ENCODE data around the gene CSTF1. TPM values are rescaled to one million over a fixed set of nuclear protein-coding genes. Genes with fewer than 3 reads are reported as not detected.
A peak's percentile ranks its signal among the peaks of the same experiment; 100 is the strongest.

The CSTF1 gene
- total RNA-seq, 4 donors from 2014 or later = 5.2 to 21.8 (median 14.2) TPM

- Histone ChIP-seq H3K4me3 (peak overlapping the region in 2 of 4 donors; percentile 4 to 8), H3K27ac (peak overlapping the region; percentile 49 to 56 (median 56))
- WGBS, 2 donors (ENCODE audit: low coverage in 1 of 2) = 92 to 100% methylated on average over 3 of the region's 3 CpGs
Observed at GRCh38 chr20:56412949-56413348, 20.5 kb downstream of the CSTF1 start.

GRCh38 chr20:56414842-56415765 lies 22.7 kb downstream of the CSTF1 start:
- no peak for DNase-seq
- TF ChIP-seq POLR2A (IDR thresholded peaks at IDR 0.05) (no peak), EP300 (IDR thresholded peaks at IDR 0.05; ENCODE audit: low read depth) (no peak), POLR2AphosphoS5 (IDR thresholded peaks at IDR 0.05) (no peak), CTCF (IDR thresholded peaks at IDR 0.05) (no peak)
- H3K4me3 ChIP-seq = no peak overlapping the region
- in situ Hi-C loops (cut with MboI; ENCODE audit: low pct_ligation_motif_present in 1 of 4, low pct_unique_long_range_greater_than_20kb in 1 of 4, low sequenced_read_pairs in 3 of 4) = no loop called here
- H3K9me3 ChIP-seq = no peaks in the 10 kb centered on the region
- H3K27me3 ChIP-seq = no peaks in the 10 kb centered on the region
- no peak overlapping the region for H3K27ac ChIP-seq
- intact Hi-C loops (cut with DNase I; ENCODE audit: low total_unique reads) = no loop called here
- peaks cover 0 to 7% (median 0%) of the 10 kb centered on the region in 4 donors for H3K4me1 ChIP-seq
- 85 to 87% methylated on average over 7 to 12 of the region's 12 CpGs for WGBS, 2 donors (ENCODE audit: low coverage in 1 of 2)
- no peaks in the 10 kb centered on the region for H3K36me3 ChIP-seq

More at GRCh38 chr20:56412949-56413348, 20.5 kb downstream of the CSTF1 start:
- no peak for DNase-seq
- peaks cover 0 to 12% (median 0%) of the 10 kb centered on the region in 4 donors for H3K4me1 ChIP-seq
- H3K9me3 ChIP-seq = no peaks in the 10 kb centered on the region
- intact Hi-C loops (cut with DNase I; ENCODE audit: low total_unique reads) = no loop called here
- in situ Hi-C loops (cut with MboI; ENCODE audit: low pct_ligation_motif_present in 1 of 4, low pct_unique_long_range_greater_than_20kb in 1 of 4, low sequenced_read_pairs in 3 of 4) = no loop called here
- TF ChIP-seq EP300 (IDR thresholded peaks at IDR 0.05; ENCODE audit: low read depth) = no peak
- no peak for TF ChIP-seq POLR2AphosphoS5 (IDR thresholded peaks at IDR 0.05)
- no peak for TF ChIP-seq CTCF (IDR thresholded peaks at IDR 0.05)
- peaks cover 0 to 2% (median under 1%) of the 10 kb centered on the region in 4 donors for H3K36me3 ChIP-seq
- no peaks in the 10 kb centered on the region for H3K27me3 ChIP-seq

- no peak overlapping the region for H3K4me3 ChIP-seq
- no peaks in the 10 kb centered on the region for H3K4me1 ChIP-seq
- no peak for DNase-seq
- H3K36me3 ChIP-seq = no peaks in the 10 kb centered on the region
- TF ChIP-seq POLR2A (IDR thresholded peaks at IDR 0.05) (no peak), EP300 (IDR thresholded peaks at IDR 0.05; ENCODE audit: low read depth) (no peak)
- H3K27ac ChIP-seq = peak overlapping the region in 1 of 4 donors; percentile 39
- no peaks in the 10 kb centered on the region for H3K9me3 ChIP-seq
- no peaks in the 10 kb centered on the region for H3K27me3 ChIP-seq
- in situ Hi-C loops (cut with MboI; ENCODE audit: low pct_ligation_motif_present in 1 of 4, low pct_unique_long_range_greater_than_20kb in 1 of 4, low sequenced_read_pairs in 3 of 4) = no loop called here
- 86 to 95% methylated on average over 2 to 7 of the region's 7 CpGs for WGBS, 2 donors (ENCODE audit: low coverage in 1 of 2)
- intact Hi-C loops (cut with DNase I; ENCODE audit: low total_unique reads) = no loop called here
Observed at GRCh38 chr20:56417402-56417801, 25.0 kb downstream of the CSTF1 start.

- peak overlapping the region; percentile 33 to 69 (median 48) for H3K27ac ChIP-seq
- DNase-seq = no peak
- peaks cover 0 to 4% (median 0%) of the 10 kb centered on the region in 4 donors for H3K4me1 ChIP-seq
- no peak for TF ChIP-seq EP300 (IDR thresholded peaks at IDR 0.05; ENCODE audit: low read depth)
- no peak for TF ChIP-seq CTCF (IDR thresholded peaks at IDR 0.05)
- no peak for TF ChIP-seq POLR2AphosphoS5 (IDR thresholded peaks at IDR 0.05)
- no peak for TF ChIP-seq POLR2A (IDR thresholded peaks at IDR 0.05)
- H3K27me3 ChIP-seq = no peaks in the 10 kb centered on the region
- H3K4me3 ChIP-seq = no peak overlapping the region
- intact Hi-C loops (cut with DNase I; ENCODE audit: low total_unique reads) (no loop called here), in situ Hi-C loops (cut with MboI; ENCODE audit: low pct_ligation_motif_present in 1 of 4, low pct_unique_long_range_greater_than_20kb in 1 of 4, low sequenced_read_pairs in 3 of 4) (no loop called here)
- no peaks in the 10 kb centered on the region for H3K9me3 ChIP-seq
- 87 to 88% methylated on average over 1 to 4 of the region's 4 CpGs for WGBS, 2 donors (ENCODE audit: low coverage in 1 of 2)
- no peaks in the 10 kb centered on the region for H3K36me3 ChIP-seq
Observed at GRCh38 chr20:56417911-56418310, 25.5 kb downstream of the CSTF1 start.

Data from transverse colon (tissue), 4 donors.